Mammary epithelial cell (primary cell): ENCODE data around the gene NHLH2.

Experiments used
- EZH2 ChIP-seq: IDR thresholded peaks from 2 replicates; pipeline ENCODE4 v1.6.1; 2012; ENCODE audit warnings: low read length, inconsistent platforms, borderline replicate concordance
- TF ChIP-seq, protein P1 (sequence below), 2 donors: IDR thresholded peaks in 1 of 2; conservative IDR thresholded peaks in 1 of 2; 2 replicates each; pipeline ENCODE4 v1.5.1; 2011 to 2012; ENCODE audit warnings: inconsistent platforms in 2 of 2, low read length in 2 of 2, mild to moderate bottlenecking in 2 of 2, control low read depth in 1 of 2, low read depth in 1 of 2; ENCODE audit not compliant: insufficient read depth in 1 of 2; ENCODE audit errors: extremely low read depth in 1 of 2

DNA sequence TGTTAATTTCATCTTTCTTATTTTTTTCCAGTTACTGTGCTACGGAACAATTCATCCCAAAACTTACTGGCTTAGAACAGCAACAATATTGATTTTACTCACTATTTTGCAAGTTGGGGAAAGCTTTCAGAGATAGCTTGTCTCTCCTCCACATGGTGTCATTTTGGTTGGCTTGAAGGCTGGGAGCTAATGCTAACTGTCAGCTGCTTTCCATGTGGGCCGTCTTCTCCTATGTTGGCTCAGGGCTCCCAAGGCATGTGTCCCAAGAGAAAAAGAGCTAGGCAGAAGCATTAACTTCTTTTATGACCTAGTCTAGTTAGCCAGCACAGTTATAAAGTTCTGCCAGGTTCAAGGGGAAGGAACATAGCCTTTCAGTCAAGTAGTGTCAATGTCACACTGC, 38.5 kb downstream of the NHLH2 start:
- TF ChIP-seq, protein P1, sequence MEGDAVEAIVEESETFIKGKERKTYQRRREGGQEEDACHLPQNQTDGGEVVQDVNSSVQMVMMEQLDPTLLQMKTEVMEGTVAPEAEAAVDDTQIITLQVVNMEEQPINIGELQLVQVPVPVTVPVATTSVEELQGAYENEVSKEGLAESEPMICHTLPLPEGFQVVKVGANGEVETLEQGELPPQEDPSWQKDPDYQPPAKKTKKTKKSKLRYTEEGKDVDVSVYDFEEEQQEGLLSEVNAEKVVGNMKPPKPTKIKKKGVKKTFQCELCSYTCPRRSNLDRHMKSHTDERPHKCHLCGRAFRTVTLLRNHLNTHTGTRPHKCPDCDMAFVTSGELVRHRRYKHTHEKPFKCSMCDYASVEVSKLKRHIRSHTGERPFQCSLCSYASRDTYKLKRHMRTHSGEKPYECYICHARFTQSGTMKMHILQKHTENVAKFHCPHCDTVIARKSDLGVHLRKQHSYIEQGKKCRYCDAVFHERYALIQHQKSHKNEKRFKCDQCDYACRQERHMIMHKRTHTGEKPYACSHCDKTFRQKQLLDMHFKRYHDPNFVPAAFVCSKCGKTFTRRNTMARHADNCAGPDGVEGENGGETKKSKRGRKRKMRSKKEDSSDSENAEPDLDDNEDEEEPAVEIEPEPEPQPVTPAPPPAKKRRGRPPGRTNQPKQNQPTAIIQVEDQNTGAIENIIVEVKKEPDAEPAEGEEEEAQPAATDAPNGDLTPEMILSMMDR (conservative IDR thresholded peaks at IDR 0.05 in 1 of 2, IDR thresholded peaks at IDR 0.05 in 1 of 2; ENCODE audit: extremely low read depth in 1 of 2, insufficient read depth in 1 of 2, low read depth in 1 of 2, low read length in 2 of 2) = no peak
- TF ChIP-seq EZH2 = no peak
